Adipocyte (in vitro differentiated cells): ENCODE data around the gene DDX23.
A peak's percentile ranks its signal among the peaks of the same experiment; 100 is the strongest.

Experiments used
- DNase-seq: peaks from one replicate; pipeline ENCODE4 v3.0.0-alpha.2; 2015; ENCODE audit warnings: low read depth
- H3K27me3 ChIP-seq: replicated peaks from 2 replicates; pipeline ENCODE4 v1.7.0; 2013; ENCODE audit warnings: mild to moderate bottlenecking, low read length, moderate library complexity; ENCODE audit not compliant: control insufficient read depth, insufficient read depth
- H3K36me3 ChIP-seq: 2 replicates; pipeline ENCODE4 v1.7.0; 2013; ENCODE audit warnings: low read length, mild to moderate bottlenecking, moderate library complexity; ENCODE audit not compliant: control insufficient read depth, insufficient read depth, severe bottlenecking
- H3K4me1 ChIP-seq: 2 replicates; pipeline ENCODE4 v1.7.0; 2013; ENCODE audit warnings: mild to moderate bottlenecking, low read length, moderate library complexity; ENCODE audit not compliant: control insufficient read depth, insufficient read depth
- H3K4me3 ChIP-seq: 2 replicates; pipeline ENCODE4 v1.7.0; 2013; ENCODE audit warnings: mild to moderate bottlenecking, low read length, moderate library complexity
- H3K9ac ChIP-seq: 2 replicates; pipeline ENCODE4 v1.7.0; 2013; ENCODE audit warnings: mild to moderate bottlenecking, low read length, moderate library complexity
- H3K9me3 ChIP-seq: 2 replicates; pipeline ENCODE4 v1.7.0; 2013; ENCODE audit warnings: mild to moderate bottlenecking, low read length, moderate library complexity; ENCODE audit not compliant: control insufficient read depth

Gene DDX23

DNA sequence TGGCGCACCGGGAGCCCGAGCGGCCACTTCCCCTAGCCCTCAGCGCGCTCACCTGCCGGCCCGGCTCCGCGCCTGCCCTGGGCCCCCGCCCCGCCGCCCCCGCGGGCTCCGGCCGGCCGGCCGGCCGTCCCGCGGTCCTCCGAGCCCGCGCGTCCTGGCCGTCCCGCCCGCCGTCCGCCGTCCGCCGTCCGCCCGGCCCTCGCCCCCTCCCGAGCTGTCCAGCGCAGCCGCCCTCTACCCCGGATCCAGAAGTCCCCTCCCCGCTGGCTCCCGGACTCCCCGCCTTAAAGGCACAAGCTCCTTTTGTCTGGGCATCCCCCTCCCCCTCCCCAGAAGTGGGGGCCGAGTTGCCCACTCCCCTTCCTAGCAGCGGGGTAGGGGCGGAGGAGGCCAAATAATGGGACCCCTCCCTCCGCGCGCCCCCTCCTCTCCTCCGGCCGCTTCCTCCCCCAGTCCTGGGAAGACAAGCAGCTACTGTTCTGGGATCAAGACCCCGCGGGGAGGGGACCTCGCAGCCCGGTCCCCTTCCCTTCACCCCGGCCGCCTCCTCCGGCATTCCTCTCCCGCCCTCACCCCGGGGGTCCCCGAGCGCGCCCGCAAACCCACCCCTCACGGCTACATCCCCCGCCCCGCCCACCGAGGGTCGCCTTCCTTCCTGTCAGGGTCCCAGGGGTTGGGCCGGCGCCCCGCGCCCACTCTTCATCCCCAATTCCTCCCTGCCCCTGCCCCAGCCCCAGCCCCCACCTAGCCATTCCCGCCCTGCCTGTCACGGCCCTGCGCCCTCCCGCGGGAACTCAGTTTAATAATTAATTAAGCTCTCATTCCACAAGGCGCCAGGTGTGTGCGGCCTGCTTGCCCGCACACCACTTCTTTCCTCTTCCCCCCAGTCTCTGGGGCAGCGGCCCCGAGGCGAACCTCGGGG lies 62.8 kb downstream of the DDX23 start, which contains the start of gene ADCY6:
TSS of gene ADCY6 (minus strand) at position 236 of the 922 bp plus-strand sequence. CDS start 5,655 bp downstream, outside the sequence.
- DNase-seq, result peak; percentile 91
- Histone ChIP-seq H3K9ac (peak within 1 kb of the TSS; percentile 94), H3K9me3 (no peaks in the 10 kb centered on the region), H3K4me3 (peak within 1 kb of the TSS; percentile 96), H3K27me3 (no peaks in the 10 kb centered on the region), H3K4me1 (peaks cover 17% of the 10 kb centered on the region), H3K36me3 (no peaks in the 10 kb centered on the region)

DNA sequence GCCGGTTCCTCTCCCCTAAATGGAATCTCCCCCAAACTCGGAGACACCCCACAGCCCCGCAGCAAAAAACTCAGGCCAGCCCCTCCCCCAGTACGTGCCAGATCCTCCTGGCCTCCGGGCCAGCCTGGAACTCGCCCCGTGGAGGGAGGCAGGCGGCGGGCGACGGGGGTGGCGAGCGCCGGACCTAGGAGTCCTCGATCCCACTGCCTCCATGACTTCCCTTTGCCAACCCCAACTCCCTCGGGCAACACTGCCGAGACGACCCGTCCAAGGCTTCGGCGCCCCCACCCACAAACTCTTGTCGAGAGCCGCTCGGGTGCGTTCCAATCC lies 63.5 kb downstream of the DDX23 start:
- Histone ChIP-seq H3K9me3 (no peaks in the 10 kb centered on the region), H3K27me3 (no peaks in the 10 kb centered on the region), H3K36me3 (no peaks in the 10 kb centered on the region), H3K4me3 (peak overlapping the region; percentile 96), H3K4me1 (peaks cover 17% of the 10 kb centered on the region), H3K9ac (peak overlapping the region; percentile 94)
- DNase-seq, result peak; percentile 46

DNA sequence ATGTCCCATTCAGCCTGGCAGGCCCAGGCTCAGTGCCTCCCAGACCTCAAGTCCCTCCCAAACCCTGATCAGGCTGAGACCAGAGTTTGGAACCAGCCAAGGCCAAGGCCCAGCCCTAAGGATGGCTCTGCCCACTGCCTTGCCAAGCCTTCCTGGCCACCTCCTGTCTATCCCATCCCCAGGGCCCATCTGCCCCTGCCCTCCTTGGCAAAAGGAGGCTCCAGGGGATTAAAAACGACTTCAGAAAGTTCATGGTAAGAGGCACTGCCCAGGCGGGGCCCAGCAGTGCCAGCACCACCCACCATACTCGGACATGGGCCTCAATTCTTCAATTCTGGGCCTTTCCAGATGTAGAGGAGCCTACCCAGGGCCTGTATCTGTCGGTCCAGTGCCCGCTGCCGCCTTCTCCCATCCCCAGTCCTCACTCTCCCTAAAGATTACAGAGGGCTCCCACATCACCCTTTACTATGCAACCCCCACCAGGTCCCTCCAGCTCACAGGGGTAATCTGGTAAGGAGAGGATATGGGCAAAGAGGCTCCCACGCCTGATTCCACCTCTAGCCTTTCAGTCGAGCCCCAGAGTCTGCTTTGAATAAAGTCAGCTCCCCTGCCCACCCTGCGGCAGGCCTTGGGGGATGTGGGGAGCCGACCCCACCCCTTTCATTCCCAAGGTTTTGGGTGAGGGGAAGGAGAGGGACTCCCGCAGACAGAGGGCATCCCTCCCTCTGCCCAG lies 64.0 kb downstream of the DDX23 start:
- peak overlapping the region; percentile 94 for H3K9ac ChIP-seq
- peak; percentile 47 for DNase-seq
- H3K27me3 ChIP-seq, result no peaks in the 10 kb centered on the region
- H3K4me3 ChIP-seq, result peak overlapping the region; percentile 96
- H3K9me3 ChIP-seq, result no peaks in the 10 kb centered on the region
- H3K4me1 ChIP-seq, result peaks cover 17% of the 10 kb centered on the region
- no peaks in the 10 kb centered on the region for H3K36me3 ChIP-seq

DNA sequence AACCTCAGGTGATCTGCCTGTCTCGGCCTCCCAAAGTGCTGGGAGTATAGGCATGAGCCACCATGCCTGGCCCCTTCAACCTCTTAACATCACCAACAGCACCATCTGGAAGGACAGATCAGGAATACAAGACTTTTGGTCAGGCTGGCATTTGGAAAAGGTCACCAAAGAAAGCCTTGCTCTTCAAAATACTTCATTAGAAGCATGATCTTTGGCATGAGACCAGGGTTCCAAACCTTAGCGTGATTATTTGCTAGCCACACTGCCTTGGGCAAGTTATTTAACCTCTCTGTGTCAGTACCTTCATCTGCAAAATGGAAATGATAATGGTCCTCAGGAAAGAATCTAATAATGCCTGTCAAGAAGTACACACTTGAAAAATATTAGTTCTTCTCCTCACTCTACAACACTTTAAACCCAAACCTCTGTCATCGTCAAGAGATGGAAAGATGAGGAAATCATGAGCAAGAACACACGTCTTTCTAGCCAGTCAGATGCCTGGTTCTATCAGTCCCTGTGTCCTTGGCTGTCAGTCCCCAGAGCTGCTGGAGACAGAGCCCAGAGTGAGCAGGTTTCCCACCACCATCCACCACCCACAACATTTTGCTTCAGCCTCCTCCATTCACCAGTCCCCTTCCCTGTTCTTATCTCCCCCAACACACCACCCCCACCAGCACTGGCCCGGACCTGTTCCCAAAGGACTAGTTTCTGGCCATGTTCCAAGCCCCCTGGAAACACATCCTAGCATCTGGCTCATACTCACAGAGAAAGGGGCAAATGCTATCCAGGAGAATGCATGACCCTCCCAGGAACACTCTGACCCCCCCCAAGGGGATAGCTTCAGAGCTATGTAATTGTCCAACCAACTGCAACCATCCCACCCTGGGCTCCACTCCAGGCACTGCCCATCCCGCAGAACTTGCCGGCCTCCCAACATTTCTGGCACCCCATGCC lies 65.1 kb downstream of the DDX23 start:
- Histone ChIP-seq H3K9me3 (no peaks in the 10 kb centered on the region), H3K9ac (peak overlapping the region; percentile 94), H3K4me3 (peak overlapping the region; percentile 96)

DNA sequence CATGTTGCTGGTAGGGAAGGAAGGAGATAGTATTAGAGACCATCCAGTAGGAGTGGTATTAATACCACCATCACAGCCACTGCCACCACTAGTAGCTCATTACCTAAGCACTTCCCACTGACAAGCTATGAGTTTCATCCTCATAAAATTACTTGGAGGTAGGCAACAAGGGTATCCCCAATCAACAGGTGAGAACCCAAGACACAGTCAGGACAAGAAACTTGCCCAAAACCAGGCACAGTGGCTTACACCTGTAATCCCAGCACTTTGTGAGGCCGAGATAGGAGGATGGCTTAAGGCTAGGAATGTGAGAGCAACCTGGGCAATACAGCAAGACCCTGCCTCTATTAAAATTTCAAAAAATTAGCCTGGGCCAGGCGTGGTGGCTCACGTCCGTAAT lies 68.5 kb downstream of the DDX23 start:
- Histone ChIP-seq H3K9ac (no peak overlapping the region), H3K9me3 (no peaks in the 10 kb centered on the region), H3K36me3 (peaks cover 5% of the 10 kb centered on the region), H3K4me3 (no peak overlapping the region), H3K4me1 (peaks cover 34% of the 10 kb centered on the region), H3K27me3 (no peaks in the 10 kb centered on the region)
- DNase-seq, result no peak

More for the DNA sequence above, 65.1 kb downstream of the DDX23 start:
- no peaks in the 10 kb centered on the region for H3K27me3 ChIP-seq
- peaks cover 4% of the 10 kb centered on the region for H3K36me3 ChIP-seq
- peaks cover 17% of the 10 kb centered on the region for H3K4me1 ChIP-seq
- peak; percentile 24 for DNase-seq

DNA sequence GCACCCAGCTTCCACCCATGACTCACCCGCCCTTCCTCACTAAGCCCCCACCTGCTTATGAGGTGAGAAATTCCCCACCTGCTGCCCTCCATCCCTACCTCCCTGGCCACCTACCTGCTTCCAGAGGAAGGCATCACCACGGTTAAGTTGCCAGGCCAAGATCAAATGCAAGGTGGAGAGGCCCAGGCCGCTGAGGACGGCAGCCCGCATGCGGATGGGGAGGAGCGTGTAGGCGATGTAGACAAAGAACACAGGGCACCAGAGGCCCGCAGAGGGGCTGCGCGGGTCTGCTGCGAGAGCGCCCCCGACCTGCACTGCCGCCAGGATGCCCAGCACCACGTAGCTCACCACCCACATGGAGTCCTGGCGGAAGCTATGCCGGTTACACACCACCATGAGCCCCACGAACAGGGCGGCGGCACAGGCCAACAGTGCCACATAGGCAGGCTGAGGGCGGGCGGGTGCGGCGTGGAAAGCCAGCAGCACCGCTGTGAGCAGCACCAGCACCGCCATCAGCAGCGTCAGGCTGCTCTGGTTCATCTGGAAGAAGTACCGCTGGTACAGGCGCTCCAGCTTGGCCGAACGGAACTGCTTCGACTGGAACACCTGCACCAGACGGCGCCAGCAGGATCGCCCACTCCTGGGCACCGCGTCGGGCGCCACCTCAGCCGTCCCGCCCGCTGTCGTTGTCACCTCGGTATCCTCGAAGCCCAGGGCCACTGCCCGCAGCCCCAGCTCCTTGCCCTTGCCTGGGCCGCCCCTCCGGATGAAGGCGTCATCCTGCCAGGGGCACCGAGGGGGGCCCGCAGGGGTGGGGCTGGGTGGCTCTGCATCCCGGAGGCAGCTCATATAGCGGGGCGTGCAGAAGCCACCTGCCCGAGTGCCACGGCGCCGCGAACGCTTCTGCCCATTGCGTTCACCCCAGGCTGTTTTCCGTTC lies 69.2 kb downstream of the DDX23 start:
- Histone ChIP-seq H3K9me3 (no peaks in the 10 kb centered on the region), H3K4me1 (peaks cover 30% of the 10 kb centered on the region), H3K27me3 (no peaks in the 10 kb centered on the region), H3K4me3 (no peak overlapping the region), H3K36me3 (peaks cover 12% of the 10 kb centered on the region), H3K9ac (no peak overlapping the region)
- DNase-seq, result no peak

DNA sequence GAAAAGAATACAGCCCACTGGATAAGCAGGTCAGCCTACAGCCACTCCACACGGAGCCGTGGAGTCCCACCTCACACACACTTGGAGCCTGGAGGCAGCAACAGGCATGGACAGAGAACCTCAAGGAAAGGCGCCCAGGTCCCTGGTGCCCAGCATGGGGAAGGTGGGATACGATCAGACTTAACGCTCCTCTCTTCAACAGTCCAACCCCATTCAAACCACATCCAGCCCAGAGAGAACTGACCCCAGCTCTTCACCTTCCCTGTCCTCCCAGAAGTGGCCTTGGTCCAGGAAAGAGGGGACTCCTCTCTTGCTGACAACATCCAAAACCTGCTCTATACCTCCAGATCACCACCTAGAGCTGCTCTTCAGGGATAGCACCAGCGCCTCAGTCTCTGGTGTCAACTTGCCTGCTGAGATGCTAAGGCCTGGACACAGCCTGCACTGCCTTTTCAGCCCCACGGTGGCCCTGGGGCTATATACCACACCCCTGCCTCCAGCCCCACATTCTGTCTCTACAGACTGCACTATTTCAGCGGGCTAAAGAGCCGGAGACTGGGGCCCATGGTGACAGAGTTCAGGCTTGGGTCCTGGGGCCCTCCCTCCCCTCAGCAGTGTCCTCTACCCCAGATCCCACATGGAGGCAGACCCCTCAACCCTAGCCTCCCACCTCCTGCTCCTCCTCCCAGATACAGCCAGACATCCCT lies 70.1 kb downstream of the DDX23 start:
- Histone ChIP-seq H3K4me3 (no peak overlapping the region), H3K27me3 (no peaks in the 10 kb centered on the region), H3K9ac (no peak overlapping the region), H3K4me1 (peaks cover 22% of the 10 kb centered on the region), H3K9me3 (no peaks in the 10 kb centered on the region), H3K36me3 (peaks cover 21% of the 10 kb centered on the region)
- no peak for DNase-seq

DNA sequence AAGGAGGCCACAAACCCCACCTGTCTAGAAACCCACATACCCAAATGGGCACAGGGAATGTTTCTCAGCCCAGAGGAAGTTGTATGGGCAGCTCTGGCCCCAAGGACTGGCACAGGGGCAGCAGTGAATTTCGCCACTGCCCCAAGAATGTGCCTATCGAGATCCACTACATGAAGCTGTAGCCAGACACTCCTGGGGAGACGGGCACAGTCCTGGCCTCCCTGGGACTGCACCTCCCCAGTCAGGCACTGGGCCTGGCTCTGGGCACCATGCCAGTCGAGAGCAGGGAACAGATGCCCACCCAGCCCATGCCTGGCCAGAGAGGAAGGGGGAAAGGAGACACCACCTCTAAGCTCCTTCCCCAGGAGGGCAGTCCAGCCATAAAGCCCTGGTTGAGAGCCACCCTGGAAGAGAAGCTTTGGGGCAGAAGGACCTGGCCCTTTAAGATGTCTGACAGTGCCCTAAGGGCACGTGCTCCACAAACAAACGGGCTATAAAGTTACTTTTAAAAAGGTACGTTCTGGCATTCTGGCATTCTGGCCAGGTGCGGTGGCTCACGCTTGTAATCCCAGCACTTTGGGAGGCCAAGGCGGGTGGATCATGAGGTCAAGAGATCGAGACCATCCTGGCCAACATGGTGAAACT lies 71.5 kb downstream of the DDX23 start:
- DNase-seq, result no peak
- H3K9me3 ChIP-seq, result no peaks in the 10 kb centered on the region
- H3K4me1 ChIP-seq, result peaks cover 17% of the 10 kb centered on the region
- H3K9ac ChIP-seq, result no peak overlapping the region
- no peaks in the 10 kb centered on the region for H3K27me3 ChIP-seq
- no peak overlapping the region for H3K4me3 ChIP-seq
- peaks cover 33% of the 10 kb centered on the region for H3K36me3 ChIP-seq

DNA sequence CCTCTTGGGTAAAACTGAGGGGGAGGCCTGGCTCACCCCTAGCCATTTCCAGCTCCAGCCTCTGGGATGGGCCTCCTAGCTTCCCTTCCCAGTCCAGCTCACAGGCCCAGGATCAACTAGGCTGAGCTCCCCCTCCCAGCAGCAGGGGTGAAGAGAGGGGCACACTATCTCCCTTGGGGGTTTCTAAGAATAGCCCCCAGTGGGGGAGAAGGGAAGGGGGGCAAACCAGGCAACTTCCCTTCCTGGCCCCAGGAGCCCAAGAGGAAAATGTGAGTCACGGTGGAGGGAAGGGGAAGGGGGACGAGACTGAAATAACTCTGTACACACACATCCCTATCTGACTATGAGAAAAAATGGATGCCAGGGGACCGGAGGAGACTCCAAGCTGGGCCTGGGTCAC lies 72.1 kb downstream of the DDX23 start:
- peak; percentile 71 for DNase-seq

More for the DNA sequence above, 72.1 kb downstream of the DDX23 start:
- no peaks in the 10 kb centered on the region for H3K27me3 ChIP-seq
- peak overlapping the region; percentile 23 for H3K9ac ChIP-seq
- peaks cover 40% of the 10 kb centered on the region for H3K36me3 ChIP-seq
- H3K9me3 ChIP-seq, result no peaks in the 10 kb centered on the region
- H3K4me1 ChIP-seq, result peaks cover 17% of the 10 kb centered on the region
- no peak overlapping the region for H3K4me3 ChIP-seq
